GM18517 (cell line): ENCODE measurements around the gene PRDX3.
A peak's percentile ranks its signal among the peaks of the same experiment; 100 is the strongest.

ENCODE experiments used
- ATAC-seq: cut with Tn5 transposase; IDR thresholded peaks from one replicate; pipeline ENCODE4 v1.9.1; 2021; ENCODE audit warnings: mild to moderate bottlenecking, moderate library complexity; ENCODE audit not compliant: unreplicated experiment

The PRDX3 gene

GRCh38 chr10:119178372-119179119 is at the start of gene PRDX3:
PRDX3 (minus strand) TSS chr10:119178812; CDS start chr10:119178790, 22 bp downstream.
- ATAC-seq: peak; percentile 86

- ATAC-seq: no peak
These were observed 49.2 kb upstream of the PRDX3 start for GRCh38 chr10:119227825-119228224.

- no peak for ATAC-seq
These were observed 46.6 kb upstream of the PRDX3 start for GRCh38 chr10:119225083-119225658.

GRCh38 chr10:119222966-119223386 is 44.4 kb upstream of the PRDX3 start:
- ATAC-seq: no peak

GRCh38 chr10:119222537-119222936 is 43.9 kb upstream of the PRDX3 start:
- ATAC-seq: no peak

- ATAC-seq: no peak
These were observed 43.1 kb upstream of the PRDX3 start for GRCh38 chr10:119221666-119222065.

GRCh38 chr10:119221201-119221600 is 42.6 kb upstream of the PRDX3 start:
- no peak for ATAC-seq

GRCh38 chr10:119219871-119220270 is 41.3 kb upstream of the PRDX3 start:
- no peak for ATAC-seq

GRCh38 chr10:119217991-119218490 is 39.4 kb upstream of the PRDX3 start:
- no peak for ATAC-seq

GRCh38 chr10:119217401-119217800 is 38.8 kb upstream of the PRDX3 start:
- ATAC-seq: no peak

- no peak for ATAC-seq
These were observed 37.5 kb upstream of the PRDX3 start for GRCh38 chr10:119216127-119216526.

- no peak for ATAC-seq
These were observed 36.8 kb upstream of the PRDX3 start for GRCh38 chr10:119215371-119215770.

GRCh38 chr10:119211625-119212441 is 33.2 kb upstream of the PRDX3 start:
- peak; percentile 22 for ATAC-seq

GRCh38 chr10:119211176-119211575 is 32.6 kb upstream of the PRDX3 start:
- ATAC-seq: no peak

- ATAC-seq: no peak
These were observed 32.0 kb upstream of the PRDX3 start for GRCh38 chr10:119210633-119211032.

GRCh38 chr10:119209736-119210355 is 31.2 kb upstream of the PRDX3 start:
- ATAC-seq: no peak

GRCh38 chr10:119209035-119209735 is 30.6 kb upstream of the PRDX3 start:
- no peak for ATAC-seq

GRCh38 chr10:119208553-119208940 is 29.9 kb upstream of the PRDX3 start:
- no peak for ATAC-seq

GRCh38 chr10:119207713-119208552 is 29.3 kb upstream of the PRDX3 start:
- ATAC-seq: peak; percentile 15

- ATAC-seq: peak; percentile 59
These were observed 28.7 kb upstream of the PRDX3 start, which contains the start of gene GRK5 for GRCh38 chr10:119207366-119207666. GRK5 (plus strand) TSS chr10:119207571; CDS start chr10:119207918, 347 bp downstream.
